CD4-positive, alpha-beta T cell (primary cell): ENCODE data around the gene LMF1. TPM values are rescaled to one million over a fixed set of nuclear protein-coding genes. Genes with fewer than 3 reads are reported as not detected.

Experiments
- ATAC-seq: fragments of 200-7000 bp; cut with Tn5 transposase; one replicate; pipeline ENCODE4 v1.10.0; 2022; ENCODE audit warnings: mild to moderate bottlenecking; ENCODE audit not compliant: poor library complexity
- CTCF ChIA-PET: fragments of 350-600 bp; sonication (Branson Sonifier 250); formaldehyde crosslinking; loops from one replicate; lab custom pipeline; 2021; ENCODE audit warnings: antibody characterized with exemption, inconsistent platforms; lab: Charles Lee
- POLR2A ChIA-PET: fragments of 350-600 bp; sonication (Branson Sonifier 250); formaldehyde crosslinking; loops from one replicate; lab custom pipeline; 2021; ENCODE audit warnings: antibody characterized with exemption, inconsistent platforms; lab: Charles Lee
- DNase-seq, 14 experiments: peaks; one replicate each; pipeline ENCODE4 v3.0.0-alpha.2; 2013 to 2020; ENCODE audit warnings: mixed read lengths in 2 of 14
- H3K27ac ChIP-seq, 2 donors: one replicate each; pipeline versions ENCODE4 v1.5.1 to v1.7.0; 2013; ENCODE audit warnings: low read length in 2 of 2, low read depth in 1 of 2, mild to moderate bottlenecking in 1 of 2
- H3K27me3 ChIP-seq, 2 experiments: 1 replicate in 1 of 2; 2 replicates in 1 of 2; pipeline versions ENCODE4 v1.6.1 to v1.7.0; 2013; ENCODE audit warnings: low read length in 2 of 2, control low read depth in 1 of 2, mild to moderate bottlenecking in 1 of 2, moderate library complexity in 1 of 2; ENCODE audit not compliant: insufficient read depth in 2 of 2, control insufficient read depth in 1 of 2
- H3K36me3 ChIP-seq: one replicate; pipeline ENCODE4 v1.6.1; 2013; ENCODE audit warnings: low read length, control low read depth; ENCODE audit not compliant: insufficient read depth
- H3K4me1 ChIP-seq: one replicate; pipeline ENCODE4 v1.6.1; 2013; ENCODE audit warnings: low read length, control low read depth; ENCODE audit not compliant: insufficient read depth
- H3K4me3 ChIP-seq: one replicate; pipeline ENCODE4 v1.5.1; 2013; ENCODE audit warnings: mild to moderate bottlenecking, low read length, moderate library complexity
- H3K9me3 ChIP-seq, 2 experiments: 1 replicate in 1 of 2; 2 replicates in 1 of 2; pipeline versions ENCODE4 v1.6.1 to v1.7.0; 2013; ENCODE audit warnings: low read length in 2 of 2, mild to moderate bottlenecking in 2 of 2, control low read depth in 1 of 2, moderate library complexity in 1 of 2; ENCODE audit not compliant: control insufficient read depth in 1 of 2, insufficient read depth in 1 of 2
- H3K27ac Mint-ChIP-seq: one replicate; pipeline ENCODE4 v1.8.0; 2020; ENCODE audit warnings: mixed read lengths
- H3K27me3 Mint-ChIP-seq: one replicate; pipeline ENCODE4 v1.8.0; 2021; ENCODE audit warnings: mixed read lengths
- H3K36me3 Mint-ChIP-seq: one replicate; pipeline ENCODE4 v1.8.0; 2021; ENCODE audit warnings: low read depth, mixed read lengths
- H3K4me1 Mint-ChIP-seq: one replicate; pipeline ENCODE4 v1.8.0; 2021; ENCODE audit warnings: low read depth, mixed read lengths
- H3K4me3 Mint-ChIP-seq: one replicate; pipeline ENCODE4 v1.8.0; 2020; ENCODE audit warnings: mild to moderate bottlenecking, mixed read lengths
- H3K9me3 Mint-ChIP-seq: one replicate; pipeline ENCODE4 v1.8.0; 2020; ENCODE audit warnings: mixed read lengths
- CTCF ChIP-seq: fragments of 200-600 bp; IDR thresholded peaks from one replicate; pipeline ENCODE4 v1.8.0; 2022; ENCODE audit warnings: antibody characterized with exemption, mild to moderate bottlenecking
- intact Hi-C, 2 experiments: fragments of 100-400 bp; cut with DNase I in 1 of 2; cut with micrococcal nuclease in 1 of 2; formaldehyde crosslinking; loops; one replicate each; pipeline versions ENCODE4 v1.15.1 to v1.9.0; 2023 to 2025; cut with DNase I, micrococcal nuclease
- total RNA-seq, 174 experiments: library from RNA in 2 of 174; stranded (reverse) in 2 of 174; gene quantifications; one replicate each; pipeline ENCODE4 v1.2.3 and lab custom pipeline; 2021 to 2026

The LMF1 gene
- total RNA-seq, 2 experiments from 2014 or later, result 26.8 to 27.6 TPM

- H3K27ac ChIP-seq, result no peak overlapping the region
- CTCF ChIA-PET, result no interaction called here
- Mint-ChIP-seq H3K4me3 (no peak overlapping the region), H3K36me3 (peaks cover 5% of the 10 kb centered on the region), H3K9me3 (no peaks in the 10 kb centered on the region), H3K27me3 (no peaks in the 10 kb centered on the region), H3K27ac (no peak overlapping the region), H3K4me1 (no peaks in the 10 kb centered on the region)
- no peaks in the 10 kb centered on the region for H3K36me3 ChIP-seq
- no peak overlapping the region for H3K4me3 ChIP-seq
- DNase-seq, result no peak
- ATAC-seq, result no peak
- no peaks in the 10 kb centered on the region for H3K27me3 ChIP-seq
- peaks cover 0 to 42% of the 10 kb centered on the region in 2 experiments for H3K9me3 ChIP-seq
- no peak for TF ChIP-seq CTCF
- intact Hi-C loops, result no loop called here
- H3K4me1 ChIP-seq, result no peaks in the 10 kb centered on the region
- POLR2A ChIA-PET, result no interaction called here
These were observed 120.1 kb downstream of the LMF1 start for GRCh38 chr16:850668-851067.

- H3K4me3 Mint-ChIP-seq, result no peak overlapping the region
- CTCF ChIA-PET, result no interaction called here
- ATAC-seq (no peak), DNase-seq (no peak)
- no peaks in the 10 kb centered on the region for H3K4me1 ChIP-seq
- H3K27me3 Mint-ChIP-seq, result no peaks in the 10 kb centered on the region
- intact Hi-C loops, result no loop called here
- peaks cover 0 to 28% of the 10 kb centered on the region in 2 experiments for H3K9me3 ChIP-seq
- TF ChIP-seq CTCF, result no peak
- H3K27me3 ChIP-seq, result no peaks in the 10 kb centered on the region
- peaks cover 3% of the 10 kb centered on the region for H3K36me3 Mint-ChIP-seq
- no peak overlapping the region for H3K4me3 ChIP-seq
- H3K27ac Mint-ChIP-seq, result no peak overlapping the region
- H3K9me3 Mint-ChIP-seq, result no peaks in the 10 kb centered on the region
- no peaks in the 10 kb centered on the region for H3K36me3 ChIP-seq
- no peak overlapping the region for H3K27ac ChIP-seq
- H3K4me1 Mint-ChIP-seq, result no peaks in the 10 kb centered on the region
- POLR2A ChIA-PET, result no interaction called here
These were observed 122.1 kb downstream of the LMF1 start for GRCh38 chr16:848510-849253.

- Mint-ChIP-seq H3K27ac (no peak overlapping the region), H3K4me1 (no peaks in the 10 kb centered on the region), H3K4me3 (no peak overlapping the region), H3K27me3 (no peaks in the 10 kb centered on the region), H3K36me3 (no peaks in the 10 kb centered on the region), H3K9me3 (no peaks in the 10 kb centered on the region)
- intact Hi-C loops, result no loop called here
- H3K27ac ChIP-seq, result no peak overlapping the region
- no peak for DNase-seq
- no peak for ATAC-seq
- no peak overlapping the region for H3K4me3 ChIP-seq
- ChIA-PET CTCF (no interaction called here), POLR2A (no interaction called here)
- no peaks in the 10 kb centered on the region for H3K4me1 ChIP-seq
- no peak for TF ChIP-seq CTCF
- H3K27me3 ChIP-seq, result no peaks in the 10 kb centered on the region
- H3K36me3 ChIP-seq, result no peaks in the 10 kb centered on the region
- H3K9me3 ChIP-seq, result peaks cover 0 to 28% of the 10 kb centered on the region in 2 experiments
These were observed 122.9 kb downstream of the LMF1 start for GRCh38 chr16:847681-848445.
